HepG2 (cell line): ENCODE results near the gene AFAP1. TPM values are rescaled to one million over a fixed set of nuclear protein-coding genes. Genes with fewer than 3 reads are reported as not detected.

ENCODE experiments used
- ATAC-seq: fragments of 200-7000 bp; cut with Tn5 transposase; 3 replicates; pipeline ENCODE4 v1.9.1; 2020; ENCODE audit warnings: mild to moderate bottlenecking, moderate library complexity
- BruUV-seq: library from RNA; stranded (reverse); fragments of 400-500 nt; replicated peaks from 2 replicates; lab custom pipeline; 2021; lab: Mats Ljungman, UMichigan
- CTCF ChIA-PET: fragments of 300-600 bp; formaldehyde crosslinking; extraction: SDS; loops from one replicate; lab custom pipeline; 2021; ENCODE audit warnings: low total read pairs, inconsistent platforms, low intra/inter-chr PET ratio; lab: Yijun Ruan, JAX
- POLR2A ChIA-PET: fragments of 350-600 bp; sonication (Branson Sonifier 250); formaldehyde crosslinking; loops from one replicate; lab custom pipeline; 2020; ENCODE audit warnings: antibody characterized with exemption, inconsistent platforms; lab: Yijun Ruan, JAX
- DNase-seq: peaks from one replicate; pipeline ENCODE4 v3.0.0-alpha.2; 2015; ENCODE audit warnings: low spot score
- FAIRE-seq: peaks from 3 replicates; lab custom pipeline; 2011; peaks lifted over from hg19 to GRCh38; lab: Jason Lieb, UNC
- H2AFZ ChIP-seq: one replicate; pipeline ENCODE4 v1.6.1; 2011; ENCODE audit warnings: low read length, inconsistent platforms
- H3K27ac ChIP-seq: fragments of 300-600 bp; 3 replicates; pipeline ENCODE4 v1.8.0; 2011; ENCODE audit warnings: mixed run types, mild to moderate bottlenecking, mixed read lengths, low read length, inconsistent platforms; ENCODE audit not compliant: insufficient read depth; ENCODE audit errors: extremely low read length
- H3K27me3 ChIP-seq, 2 experiments: fragments of 200-600 bp in 1 of 2; 2 replicates in 1 of 2; 3 replicates in 1 of 2; pipeline versions ENCODE4 v1.6.0 to v1.8.0; 2011; ENCODE audit warnings: low read length in 2 of 2, mild to moderate bottlenecking in 2 of 2, moderate library complexity in 2 of 2, inconsistent platforms in 1 of 2; ENCODE audit not compliant: insufficient read depth in 2 of 2, control insufficient read depth in 1 of 2
- H3K36me3 ChIP-seq, 2 experiments: fragments of 200-600 bp in 1 of 2; replicated peaks in 1 of 2; 2 replicates in 1 of 2; 3 replicates in 1 of 2; pipeline versions ENCODE4 v1.5.1 to v1.8.0; 2011; ENCODE audit warnings: low read length in 2 of 2, inconsistent platforms in 1 of 2; ENCODE audit not compliant: insufficient read depth in 2 of 2, control insufficient read depth in 1 of 2
- H3K4me1 ChIP-seq: 2 replicates; pipeline ENCODE4 v1.5.1; 2012; ENCODE audit warnings: low read length, inconsistent platforms; ENCODE audit not compliant: insufficient read depth
- H3K4me2 ChIP-seq: 2 replicates; pipeline ENCODE4 v1.6.0; 2011; ENCODE audit warnings: low read depth, low read length, inconsistent platforms
- H3K4me3 ChIP-seq, 3 experiments: fragments of 200-600 bp in 1 of 3; sonication (generic), shearing (Covaris generic) in 1 of 3; replicated peaks in 1 of 3; 2 replicates each; pipeline ENCODE4 v1.5.1; 2011 to 2016; ENCODE audit warnings: low read length in 3 of 3, inconsistent platforms in 2 of 3, low read depth in 2 of 3, mild to moderate bottlenecking in 2 of 3, control low read depth in 1 of 3, mixed read lengths in 1 of 3; ENCODE audit not compliant: insufficient read depth in 1 of 3
- H3K79me2 ChIP-seq: one replicate; pipeline ENCODE4 v1.6.1; 2011; ENCODE audit warnings: low read length, inconsistent platforms; ENCODE audit not compliant: insufficient read depth
- H3K9ac ChIP-seq: 2 replicates; pipeline ENCODE4 v1.6.0; 2011; ENCODE audit warnings: mild to moderate bottlenecking, low read depth, low read length, inconsistent platforms; ENCODE audit not compliant: insufficient read depth
- H3K9me3 ChIP-seq: 2 replicates; pipeline ENCODE4 v1.5.1; 2012; ENCODE audit warnings: mild to moderate bottlenecking, low read length
- H4K20me1 ChIP-seq: 2 replicates; pipeline ENCODE4 v1.6.0; 2011; ENCODE audit warnings: inconsistent platforms, mild to moderate bottlenecking, low read length, moderate library complexity; ENCODE audit not compliant: insufficient read depth
- BRCA1 ChIP-seq: sonication (generic); formaldehyde crosslinking; IDR thresholded peaks from 2 replicates; pipeline ENCODE4 v1.4.0; 2020; ENCODE audit warnings: missing genetic modification reagents
- CENPX ChIP-seq: sonication (generic); formaldehyde crosslinking; IDR thresholded peaks from 2 replicates; pipeline ENCODE4 v1.9.0; 2021; ENCODE audit warnings: mild to moderate bottlenecking, missing genetic modification reagents, moderate library complexity
- E2F2 ChIP-seq: sonication (generic); formaldehyde crosslinking; IDR thresholded peaks from 2 replicates; pipeline ENCODE4 v1.4.0; 2020; ENCODE audit warnings: missing genetic modification reagents, borderline replicate concordance
- HES4 ChIP-seq: sonication (generic); formaldehyde crosslinking; IDR thresholded peaks from 2 replicates; pipeline ENCODE4 v1.9.0; 2021; ENCODE audit warnings: mild to moderate bottlenecking, missing genetic modification reagents, borderline replicate concordance
- KAT8 ChIP-seq: IDR thresholded peaks from 2 replicates; pipeline ENCODE4 v1.6.1; 2016; ENCODE audit warnings: missing genetic modification reagents, missing compliant biosample characterization
- ONECUT2 ChIP-seq: sonication (generic); formaldehyde crosslinking; IDR thresholded peaks from 2 replicates; pipeline ENCODE4 v1.4.0; 2020; ENCODE audit warnings: missing genetic modification reagents
- TEAD3 ChIP-seq: optimal IDR thresholded peaks from 2 replicates; pipeline ENCODE3; 2016; ENCODE audit warnings: borderline replicate concordance
- ZNF446 ChIP-seq: sonication (generic); formaldehyde crosslinking; IDR thresholded peaks from 2 replicates; pipeline ENCODE4 v1.5.0; 2020; ENCODE audit warnings: mild to moderate bottlenecking, missing genetic modification reagents
- ZNF784 ChIP-seq: sonication (generic); formaldehyde crosslinking; IDR thresholded peaks from 2 replicates; pipeline ENCODE4 v1.5.1; 2020; ENCODE audit warnings: missing genetic modification reagents, mild to moderate bottlenecking, borderline replicate concordance
- WGBS: methylation state at CpG from one replicate; pipeline ENCODE4 v1.1.6; 2017; ENCODE audit warnings: low lambda C conversion rate; 5-methylcytosine and 5-hydroxymethylcytosine counted together
- in situ Hi-C: cut with HindIII; loops from 2 replicates; pipeline ENCODE4 v1.10.0; 2017; ENCODE audit warnings: low pct_unique_long_range_greater_than_20kb; ENCODE audit not compliant: extremely low pct_ligation_motif_present
- intact Hi-C: fragments of 100-400 bp; cut with micrococcal nuclease; formaldehyde crosslinking; loops from one replicate; pipeline ENCODE4 v1.10.0; 2022; ENCODE audit not compliant: unreplicated experiment
- polyA plus RNA-seq, 8 experiments: library from polyadenylated mRNA; depleted of rRNA in 3 of 8; stranded (reverse) in 7 of 8; unstranded in 1 of 8; fragments of >200 nt; fragmentation: Illumina TruSeq in 4 of 8; extraction: Trizol in 4 of 8; gene quantifications; 2 replicates each; pipeline versions ENCODE4 v1.2.1 to v1.2.3, GENCODE V29; 2011 to 2016; ENCODE audit warnings: low read depth in 4 of 8, missing spikeins in 1 of 8, mixed read lengths in 1 of 8; ENCODE audit not compliant: insufficient read depth in 1 of 8
- total RNA-seq, 5 experiments: library from RNA; depleted of rRNA; stranded (reverse); fragments of >200 nt; fragmentation: Illumina TruSeq; extraction: Trizol; gene quantifications; 2 replicates each; pipeline ENCODE4 v1.2.3, GENCODE V29; 2016; ENCODE audit warnings: low read depth in 1 of 5

Gene AFAP1
- total and polyA plus RNA-seq, 2 of the 13 experiments (the other 11 are each of a cell fraction or from before 2014, with no cell fraction given), result 2.5 TPM

GRCh38 chr4:7747566-7747965 is 192.1 kb downstream of the AFAP1 start (continued):
- TF ChIP-seq ZNF446 (CRISPR knock-in tag), result no peak
- no peak for TF ChIP-seq ONECUT2
- no peak for TF ChIP-seq KAT8 (CRISPR knock-in tag)
- no peak for TF ChIP-seq CENPX (CRISPR knock-in tag)

DNA sequence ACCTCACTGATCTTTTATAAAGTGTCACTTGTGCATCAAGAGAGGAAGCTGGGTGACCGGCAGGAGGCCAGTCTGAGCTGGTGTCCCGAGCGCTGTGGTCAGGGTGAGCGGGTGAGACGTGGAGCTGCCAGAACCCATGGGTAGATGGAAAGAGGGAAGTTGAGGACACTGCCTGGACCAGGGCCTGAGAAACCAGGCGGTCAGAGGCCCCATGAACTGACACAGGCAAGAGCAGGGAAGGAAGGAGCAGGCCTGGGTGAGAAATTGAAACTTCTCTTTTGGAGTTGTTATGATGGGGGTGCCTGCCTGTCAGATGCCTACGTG is 192.6 kb downstream of the AFAP1 start:
- ChIA-PET POLR2A (no interaction called here), CTCF (no interaction called here)
- no peak for FAIRE-seq
- WGBS, result 97% methylated on average over 7 of the region's 7 CpGs
- Histone ChIP-seq H3K27ac (no peak overlapping the region), H3K9ac (no peak overlapping the region), H3K9me3 (no peaks in the 10 kb centered on the region), H3K79me2 (no peaks in the 10 kb centered on the region), H3K36me3 (no peaks in the 10 kb centered on the region), H3K4me3 (no peak overlapping the region), H2AFZ (no peak overlapping the region), H3K4me2 (no peak overlapping the region), H3K27me3 (no peaks in the 10 kb centered on the region), H4K20me1 (no peaks in the 10 kb centered on the region), H3K4me1 (peaks cover 50% of the 10 kb centered on the region)
- in situ Hi-C loops, result no loop called here
- BruUV-seq, result no TSS peak
- TF ChIP-seq HES4 (CRISPR knock-in tag), result no peak
- TF ChIP-seq BRCA1 (CRISPR knock-in tag), result no peak
- no peak for TF ChIP-seq ZNF784 (CRISPR knock-in tag)
- no peak for TF ChIP-seq E2F2 (CRISPR knock-in tag)
- no peak for TF ChIP-seq TEAD3 (CRISPR knock-in tag)
- ATAC-seq, result no peak
- DNase-seq, result no peak
- intact Hi-C loops, result no loop called here
